Islet precursor cell (in vitro differentiated cells): ENCODE results near the gene CTF1.
"Not testable (repeated sequence)": the region's sequence is repeated elsewhere in the genome, so short reads cannot be mapped to it uniquely, and the experiment has no call there.

Experiments
- DNase-seq: peaks from one replicate; pipeline ENCODE4 v3.0.0-alpha.2; 2018

CTF1 gene

DNA sequence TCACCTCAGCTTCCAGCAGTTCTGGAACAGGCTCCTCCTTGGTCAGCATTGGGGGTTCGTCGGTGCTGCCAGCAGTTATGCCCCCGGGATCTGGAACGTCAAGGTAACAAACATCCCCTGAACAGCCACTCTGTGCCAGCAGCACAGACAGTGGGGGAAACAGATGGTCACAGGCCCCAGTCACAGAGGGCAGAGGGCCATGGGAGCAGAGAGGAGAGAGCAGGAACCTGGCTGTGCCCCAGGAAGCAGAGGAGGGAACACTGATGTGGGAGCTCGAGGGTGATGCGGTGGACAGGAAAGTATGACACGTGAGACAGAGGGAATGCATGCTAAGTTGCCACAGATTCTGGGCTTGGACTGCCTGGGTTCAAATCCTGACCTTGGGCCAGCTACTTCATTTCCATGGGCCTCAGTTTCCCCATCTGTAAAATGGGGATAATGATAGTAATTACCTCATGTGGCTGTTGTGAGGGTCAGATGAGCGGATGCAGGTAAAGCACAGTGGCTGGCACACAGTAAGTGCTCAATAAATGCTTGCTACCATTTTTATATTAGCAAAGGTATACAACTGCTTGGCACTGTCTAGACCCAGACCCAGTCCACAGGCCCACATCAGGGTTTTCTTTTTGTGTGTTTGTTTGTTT is 7.4 kb upstream of the CTF1 start:
- DNase-seq, result no peak

- DNase-seq, result no peak
Measured at GRCh38 chr16:30889721-30890120, 6.7 kb upstream of the CTF1 start.

DNA sequence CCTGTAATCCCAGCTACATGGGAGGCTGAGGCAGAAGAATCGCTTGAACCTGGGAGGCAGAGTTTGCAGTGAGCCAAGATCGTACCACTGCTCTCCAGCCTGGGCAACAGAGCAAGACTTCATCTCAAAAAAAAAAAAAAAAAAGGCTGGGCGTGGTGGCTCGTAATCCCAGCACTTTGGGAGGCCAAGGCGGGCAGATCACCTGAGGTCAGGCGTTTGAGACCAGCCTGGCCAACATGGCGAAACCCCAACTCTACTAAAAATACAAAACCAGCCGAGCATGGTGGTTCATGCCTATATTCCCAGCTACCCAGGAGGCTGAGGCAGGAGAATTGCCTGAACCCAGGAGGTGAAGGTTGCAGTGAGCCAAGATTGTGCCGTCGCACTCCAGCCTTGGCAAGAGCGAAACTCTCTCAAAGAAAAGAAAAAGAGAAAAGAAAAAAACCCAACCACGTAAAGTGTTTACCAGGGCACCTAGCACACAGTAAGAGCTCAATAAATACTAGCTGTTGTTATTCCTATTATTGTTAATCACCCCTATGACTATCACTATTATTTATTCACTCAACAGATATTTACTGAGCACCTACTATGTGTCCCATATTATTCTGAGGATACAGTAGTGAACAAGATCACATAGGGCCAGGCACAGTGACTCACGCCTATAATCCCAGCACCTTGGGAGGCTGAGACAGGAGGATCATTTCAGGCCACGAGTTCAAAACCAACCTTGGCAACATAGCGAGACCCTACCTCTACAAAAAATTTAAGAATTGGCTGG is 5.2 kb upstream of the CTF1 start:
- DNase-seq, result not testable (repeated sequence)

DNA sequence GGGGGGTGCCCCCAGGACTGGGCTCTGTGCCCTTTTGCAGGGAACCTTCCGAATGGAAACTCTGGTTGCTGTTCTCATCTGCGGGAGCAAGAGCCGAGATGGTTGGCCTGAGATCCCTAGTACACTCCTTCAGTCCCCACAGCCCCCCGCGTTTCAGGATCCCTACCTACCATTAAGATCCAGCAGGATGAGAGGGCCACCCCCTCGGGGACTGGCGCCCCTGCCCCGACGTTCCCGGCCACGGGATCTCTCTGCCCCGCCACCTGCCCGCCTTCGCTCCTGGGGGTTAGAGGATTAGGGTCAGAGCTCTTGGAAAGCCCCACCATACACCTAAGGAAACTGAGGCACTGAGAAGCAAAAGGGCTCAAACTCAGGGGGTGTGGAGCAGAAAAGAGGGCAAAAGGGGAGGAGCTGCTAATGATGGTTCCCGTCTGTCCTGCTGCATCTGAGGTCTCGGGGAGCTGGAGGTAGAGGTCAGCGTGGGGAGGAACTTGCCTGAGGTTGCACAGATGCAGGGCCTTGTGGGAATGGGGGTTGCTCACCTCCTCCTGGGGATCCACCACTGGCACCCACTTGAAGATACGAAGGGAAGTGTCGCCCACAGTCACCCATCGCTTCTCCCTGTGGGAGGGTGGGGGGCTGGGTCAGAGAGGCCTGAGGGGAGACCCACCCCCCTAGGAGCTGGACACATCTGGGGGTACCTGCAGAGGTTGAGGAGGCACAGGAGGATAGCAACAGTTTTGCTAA is 3.6 kb upstream of the CTF1 start:
- DNase-seq, result no peak

DNA sequence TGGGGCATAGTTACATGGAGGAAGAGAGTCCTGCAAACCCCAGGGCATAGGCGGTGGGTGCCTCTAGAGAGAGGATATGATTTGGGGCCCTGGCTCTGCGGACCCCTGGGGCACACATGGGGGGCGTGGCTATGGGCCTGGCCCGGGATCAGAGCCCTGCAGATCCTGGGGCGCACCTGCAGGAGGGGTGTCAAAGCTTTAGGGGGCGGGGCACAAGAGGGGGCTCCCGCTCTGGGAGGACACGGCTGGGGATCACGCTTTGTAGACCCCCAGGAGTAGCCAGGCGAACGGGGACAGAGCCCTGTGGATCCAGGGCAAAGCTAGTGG is 3.0 kb upstream of the CTF1 start:
- DNase-seq, result no peak

GRCh38 chr16:30893744-30894539 is 2.5 kb upstream of the CTF1 start, which contains the start of gene BCL7C:
Gene BCL7C (minus strand): TSS chr16:30894077. CDS start chr16:30893944, 133 bp downstream.
- DNase-seq, result peak; percentile 96

DNA sequence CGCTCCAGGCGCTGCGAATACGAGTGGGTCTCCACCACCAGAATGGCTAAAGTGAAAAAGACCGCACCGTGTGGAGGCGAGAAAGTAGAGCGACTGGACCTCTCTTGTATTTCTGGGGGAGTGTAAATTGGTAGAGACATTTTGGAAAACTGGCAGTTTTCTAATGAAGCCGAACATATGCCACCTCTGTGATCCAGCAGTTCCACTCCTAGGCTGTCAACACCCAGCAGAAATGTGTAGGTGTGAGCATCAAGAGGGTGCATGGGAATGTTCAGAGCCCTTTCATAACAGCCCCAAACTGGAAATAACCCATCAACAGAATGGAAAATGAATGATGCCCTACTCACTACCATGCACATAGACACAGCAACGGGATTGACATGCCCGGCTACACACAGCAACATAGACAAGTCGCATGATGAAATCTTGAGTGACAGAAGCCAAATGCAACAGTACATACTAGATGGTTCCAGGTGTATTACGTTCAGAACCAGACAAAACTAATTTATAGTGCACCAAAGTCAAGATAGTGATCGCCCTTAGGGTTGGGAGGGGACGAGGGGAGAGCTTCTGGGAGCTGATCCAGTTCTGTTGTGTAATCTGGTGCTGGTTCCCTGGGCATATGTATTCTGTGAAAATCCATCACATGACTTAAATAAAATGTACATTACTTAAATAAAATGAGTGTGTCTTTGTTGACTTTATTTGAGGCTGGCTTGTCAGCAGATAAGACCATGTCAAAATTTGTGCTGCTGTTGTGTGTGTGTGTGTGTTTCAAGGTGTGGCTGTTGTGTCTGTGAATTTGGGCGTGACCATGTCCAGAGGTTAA is 1.7 kb upstream of the CTF1 start:
- no peak for DNase-seq

GRCh38 chr16:30895627-30896260 is 670 bp upstream of the CTF1 start:
- no peak for DNase-seq

DNA sequence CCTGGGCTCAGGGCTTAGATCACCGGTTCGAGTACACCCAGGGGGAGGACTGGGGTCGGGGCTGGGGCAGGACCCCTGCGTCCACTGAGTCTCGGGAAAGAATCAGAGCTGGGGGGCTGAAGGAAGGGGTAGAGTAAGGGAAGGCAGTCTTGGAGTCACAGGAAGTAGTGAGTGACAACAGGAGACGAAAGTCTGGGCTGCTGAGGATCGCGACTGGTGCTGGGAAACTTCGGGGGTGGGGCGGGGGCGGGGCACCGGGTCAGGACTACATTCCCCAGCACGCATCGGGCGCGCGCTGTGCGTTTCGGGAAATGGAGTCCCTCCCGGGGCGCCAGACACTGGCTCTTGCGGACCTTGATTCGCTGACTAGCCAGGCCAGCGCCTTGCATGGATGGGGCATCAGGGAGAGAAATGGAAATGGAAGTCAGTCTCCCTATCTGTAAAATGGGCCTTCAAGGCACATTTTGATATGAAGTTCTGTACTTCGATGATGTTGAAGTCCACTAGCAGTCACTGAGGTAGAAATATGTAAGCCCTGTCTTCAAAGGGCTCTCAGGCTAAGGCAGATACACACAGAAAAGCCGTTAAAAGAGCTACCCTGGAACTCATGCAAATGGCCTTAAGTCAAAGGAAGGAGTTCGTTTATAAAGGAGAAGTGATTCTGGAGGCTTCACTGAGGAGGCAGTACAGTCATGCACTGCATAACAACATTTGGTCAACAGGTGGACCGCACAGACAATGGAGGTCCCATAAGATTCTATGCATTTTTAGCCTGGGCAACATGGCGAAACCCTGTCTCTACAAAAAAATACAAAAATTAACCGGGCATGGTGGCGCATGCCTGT is 697 bp downstream of the CTF1 start:
- DNase-seq, result peak; percentile 97

- no peak for DNase-seq
Measured at GRCh38 chr16:30899794-30900193, 3.4 kb downstream of the CTF1 start.

GRCh38 chr16:30900588-30900987 is 4.2 kb downstream of the CTF1 start:
- no peak for DNase-seq

- no peak for DNase-seq
Measured at GRCh38 chr16:30901201-30902028, 5.0 kb downstream of the CTF1 start.

DNA sequence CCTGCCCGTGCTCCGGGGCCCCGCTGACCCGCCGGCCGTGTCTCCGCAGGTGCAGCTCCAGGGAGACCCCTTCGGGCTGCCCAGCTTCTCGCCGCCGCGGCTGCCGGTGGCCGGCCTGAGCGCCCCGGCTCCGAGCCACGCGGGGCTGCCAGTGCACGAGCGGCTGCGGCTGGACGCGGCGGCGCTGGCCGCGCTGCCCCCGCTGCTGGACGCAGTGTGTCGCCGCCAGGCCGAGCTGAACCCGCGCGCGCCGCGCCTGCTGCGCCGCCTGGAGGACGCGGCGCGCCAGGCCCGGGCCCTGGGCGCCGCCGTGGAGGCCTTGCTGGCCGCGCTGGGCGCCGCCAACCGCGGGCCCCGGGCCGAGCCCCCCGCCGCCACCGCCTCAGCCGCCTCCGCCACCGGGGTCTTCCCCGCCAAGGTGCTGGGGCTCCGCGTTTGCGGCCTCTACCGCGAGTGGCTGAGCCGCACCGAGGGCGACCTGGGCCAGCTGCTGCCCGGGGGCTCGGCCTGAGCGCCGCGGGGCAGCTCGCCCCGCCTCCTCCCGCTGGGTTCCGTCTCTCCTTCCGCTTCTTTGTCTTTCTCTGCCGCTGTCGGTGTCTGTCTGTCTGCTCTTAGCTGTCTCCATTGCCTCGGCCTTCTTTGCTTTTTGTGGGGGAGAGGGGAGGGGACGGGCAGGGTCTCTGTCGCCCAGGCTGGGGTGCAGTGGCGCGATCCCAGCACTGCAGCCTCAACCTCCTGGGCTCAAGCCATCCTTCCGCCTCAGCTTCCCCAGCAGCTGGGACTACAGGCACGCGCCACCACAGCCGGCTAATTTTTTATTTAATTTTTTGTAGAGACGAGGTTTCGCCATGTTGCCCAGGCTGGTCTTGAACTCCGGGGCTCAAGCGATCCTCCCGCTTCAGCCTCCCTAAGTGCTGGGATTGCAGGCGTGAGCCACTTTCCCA is 5.9 kb downstream of the CTF1 start:
- peak; percentile 82 for DNase-seq

DNA sequence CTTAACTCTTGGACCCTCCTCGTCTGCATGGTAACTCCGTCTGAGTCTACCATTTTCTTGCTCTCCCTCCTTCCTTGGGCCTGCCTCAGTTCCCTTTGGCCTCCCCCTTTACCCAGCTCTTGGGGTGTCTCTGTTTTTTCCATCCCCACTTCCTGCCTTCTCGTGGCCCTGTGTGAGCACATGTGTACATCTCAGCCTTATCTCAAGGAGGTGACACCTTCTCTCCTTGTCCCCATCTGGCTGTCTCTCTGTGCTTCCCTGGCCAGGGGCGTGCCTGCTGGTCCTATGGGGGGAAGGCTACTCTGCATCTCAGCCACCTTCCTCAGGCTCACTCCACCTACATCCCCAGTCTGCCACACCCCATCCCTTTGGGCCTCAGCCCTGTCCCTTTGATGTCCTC is 6.6 kb downstream of the CTF1 start:
- DNase-seq, result no peak

- no peak for DNase-seq
Measured at GRCh38 chr16:30903596-30903995, 7.2 kb downstream of the CTF1 start.

- no peak for DNase-seq
Measured at GRCh38 chr16:30904114-30904780, 7.8 kb downstream of the CTF1 start.

- DNase-seq, result no peak
Measured at GRCh38 chr16:30907064-30907463, 10.7 kb downstream of the CTF1 start.

GRCh38 chr16:30910427-30911029 is 14.1 kb downstream of the CTF1 start:
- DNase-seq, result no peak
